Suprapubic skin (tissue), 4 donors: Measurements from ENCODE around the gene SETD6. TPM values are rescaled to one million over a fixed set of nuclear protein-coding genes. Genes with fewer than 3 reads are reported as not detected.

ENCODE experiments used
- DNase-seq, 2 donors: peaks; one replicate each; pipeline ENCODE4 v3.0.0-alpha.2; 2019; ENCODE audit warnings: low spot score in 2 of 2
- H3K27ac ChIP-seq: fragments of 200-600 bp; sonication (generic); one replicate; pipeline ENCODE4 v1.5.1; 2019
- H3K27me3 ChIP-seq: fragments of 200-600 bp; sonication (generic); one replicate; pipeline ENCODE4 v1.5.1; 2019
- H3K36me3 ChIP-seq: fragments of 200-600 bp; sonication (generic); one replicate; pipeline ENCODE4 v1.5.1; 2019
- H3K4me1 ChIP-seq: fragments of 200-600 bp; sonication (generic); one replicate; pipeline ENCODE4 v1.5.1; 2019
- H3K4me3 ChIP-seq: fragments of 200-600 bp; sonication (generic); one replicate; pipeline ENCODE4 v1.5.1; 2019; ENCODE audit warnings: mild to moderate bottlenecking
- H3K9me3 ChIP-seq: fragments of 200-600 bp; sonication (generic); one replicate; pipeline ENCODE4 v1.5.1; 2019
- CTCF ChIP-seq, 2 donors: fragments of 200-600 bp in 1 of 2; fragments of 450-650 bp in 1 of 2; sonication (generic) in 1 of 2; IDR thresholded peaks; one replicate each; pipeline ENCODE4 v1.5.1; 2016 to 2019; ENCODE audit warnings: antibody characterized with exemption in 2 of 2, mild to moderate bottlenecking in 1 of 2, moderate library complexity in 1 of 2
- EP300 ChIP-seq: sonication (generic); formaldehyde crosslinking; IDR thresholded peaks from one replicate; pipeline ENCODE4 v1.6.1; 2017; ENCODE audit warnings: antibody characterized with exemption
- POLR2A ChIP-seq, 2 donors: fragments of 450-650 bp; IDR thresholded peaks; one replicate each; pipeline ENCODE4 v1.6.1; 2017; ENCODE audit warnings: antibody characterized with exemption in 2 of 2, mild to moderate bottlenecking in 2 of 2, moderate library complexity in 2 of 2
- POLR2AphosphoS5 ChIP-seq, 3 donors: sonication (generic); formaldehyde crosslinking; IDR thresholded peaks; one replicate each; pipeline ENCODE4 v1.6.1; 2017; ENCODE audit warnings: antibody characterized with exemption in 3 of 3
- WGBS: methylation state at CpG from one replicate; pipeline ENCODE4 v1.1.5; 2018; 5-methylcytosine and 5-hydroxymethylcytosine counted together
- total RNA-seq, 4 donors: library from RNA; depleted of rRNA; stranded (reverse); fragments of >200 nt; gene quantifications; one replicate each; pipeline ENCODE4 v1.1.0, GENCODE V29; 2016

SETD6 gene
- total RNA-seq, 4 donors from 2014 or later, result 42.6 to 71.8 (median 51.7) TPM

GRCh38 chr16:58471209-58471975, 43.9 kb upstream of the SETD6 start:
- TF ChIP-seq POLR2A (IDR thresholded peaks at IDR 0.05), result no peak
- TF ChIP-seq CTCF (IDR thresholded peaks at IDR 0.05), result no peak
- no peak for TF ChIP-seq EP300
- no peak for TF ChIP-seq POLR2AphosphoS5 (IDR thresholded peaks at IDR 0.05)
- WGBS, result 60% methylated on average over 7 of the region's 10 CpGs
- H3K36me3 ChIP-seq, result no peaks in the 10 kb centered on the region

GRCh38 chr16:58472266-58472665, 43.1 kb upstream of the SETD6 start:
- no peak for TF ChIP-seq EP300
- TF ChIP-seq POLR2A (IDR thresholded peaks at IDR 0.05), result no peak
- no peak for TF ChIP-seq POLR2AphosphoS5 (IDR thresholded peaks at IDR 0.05)
- TF ChIP-seq CTCF (IDR thresholded peaks at IDR 0.05), result no peak
- WGBS, result 100% methylated on average over 7 of the region's 9 CpGs
- H3K4me3 ChIP-seq, result no peak overlapping the region
- H3K27ac ChIP-seq, result no peak overlapping the region
- no peak for DNase-seq
- H3K27me3 ChIP-seq, result peaks cover 9% of the 10 kb centered on the region
- no peaks in the 10 kb centered on the region for H3K4me1 ChIP-seq
- no peaks in the 10 kb centered on the region for H3K36me3 ChIP-seq
- no peaks in the 10 kb centered on the region for H3K9me3 ChIP-seq

More at GRCh38 chr16:58471209-58471975, 43.9 kb upstream of the SETD6 start:
- Histone ChIP-seq H3K9me3 (no peaks in the 10 kb centered on the region), H3K4me3 (no peak overlapping the region), H3K4me1 (no peaks in the 10 kb centered on the region), H3K27ac (no peak overlapping the region), H3K27me3 (peaks cover 14% of the 10 kb centered on the region)
- no peak for DNase-seq

GRCh38 chr16:58472827-58473226, 42.5 kb upstream of the SETD6 start:
- no peak for DNase-seq
- Histone ChIP-seq H3K4me1 (no peaks in the 10 kb centered on the region), H3K27me3 (peaks cover 4% of the 10 kb centered on the region), H3K27ac (no peak overlapping the region), H3K4me3 (no peak overlapping the region), H3K36me3 (no peaks in the 10 kb centered on the region), H3K9me3 (no peaks in the 10 kb centered on the region)
- WGBS, result 97% methylated on average over 3 of the region's 3 CpGs
- TF ChIP-seq EP300 (no peak), POLR2A (IDR thresholded peaks at IDR 0.05) (no peak), POLR2AphosphoS5 (IDR thresholded peaks at IDR 0.05) (no peak), CTCF (IDR thresholded peaks at IDR 0.05) (no peak)

GRCh38 chr16:58474296-58474695, 41.0 kb upstream of the SETD6 start:
- no peaks in the 10 kb centered on the region for H3K9me3 ChIP-seq
- no peaks in the 10 kb centered on the region for H3K4me1 ChIP-seq
- no peak for DNase-seq
- H3K36me3 ChIP-seq, result no peaks in the 10 kb centered on the region
- WGBS, result 80% methylated on average over 10 of the region's 10 CpGs
- no peak overlapping the region for H3K4me3 ChIP-seq
- TF ChIP-seq POLR2AphosphoS5 (IDR thresholded peaks at IDR 0.05) (no peak), EP300 (no peak)
- no peak overlapping the region for H3K27ac ChIP-seq
- no peaks in the 10 kb centered on the region for H3K27me3 ChIP-seq

GRCh38 chr16:58475091-58475619, 40.2 kb upstream of the SETD6 start:
- no peaks in the 10 kb centered on the region for H3K36me3 ChIP-seq
- H3K4me3 ChIP-seq, result no peak overlapping the region
- H3K27ac ChIP-seq, result no peak overlapping the region
- H3K9me3 ChIP-seq, result no peaks in the 10 kb centered on the region
- H3K4me1 ChIP-seq, result no peaks in the 10 kb centered on the region
- DNase-seq, result no peak
- 51% methylated on average over 4 of the region's 4 CpGs for WGBS
- H3K27me3 ChIP-seq, result no peaks in the 10 kb centered on the region
- TF ChIP-seq POLR2A (IDR thresholded peaks at IDR 0.05) (no peak), EP300 (no peak), CTCF (IDR thresholded peaks at IDR 0.05) (no peak), POLR2AphosphoS5 (IDR thresholded peaks at IDR 0.05) (no peak)
